Measurements from ENCODE around the gene KRT7. TPM values are rescaled to one million over a fixed set of nuclear protein-coding genes. Genes with fewer than 3 reads are reported as not detected.

The KRT7 gene
- total and polyA plus RNA-seq, 9 of the 15 experiments (the other 6 are each of a cell fraction or from before 2014, with no cell fraction given): 1.4 TPM; not detected in 8

DNA sequence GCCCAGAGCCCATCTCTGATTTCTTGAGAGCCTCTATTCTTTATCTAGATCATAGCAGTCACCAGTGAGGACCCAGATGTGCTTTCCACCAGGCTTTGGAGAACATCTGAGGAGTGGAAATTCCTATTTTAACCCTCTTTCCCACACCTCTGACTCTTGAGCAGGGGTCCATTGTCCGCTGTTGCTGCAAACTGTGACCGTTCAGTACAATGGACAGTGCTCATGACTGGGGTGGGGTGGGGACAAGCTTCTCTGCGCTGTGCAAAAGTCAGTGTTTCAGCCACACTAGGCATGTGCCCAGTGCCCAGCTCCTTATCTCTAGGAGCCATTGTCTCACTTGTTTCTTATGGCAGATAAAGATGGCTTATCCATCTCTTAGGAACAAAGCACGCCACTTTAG is 16.9 kb upstream of the KRT7 start (continued):
- peak; percentile 59; the same call in 1 of the 2 replicates for TF ChIP-seq EHMT2 (IDR thresholded peaks at IDR 0.05)
- no peak for TF ChIP-seq ELF4 (CRISPR knock-in tag; IDR thresholded peaks at IDR 0.05)

DNA sequence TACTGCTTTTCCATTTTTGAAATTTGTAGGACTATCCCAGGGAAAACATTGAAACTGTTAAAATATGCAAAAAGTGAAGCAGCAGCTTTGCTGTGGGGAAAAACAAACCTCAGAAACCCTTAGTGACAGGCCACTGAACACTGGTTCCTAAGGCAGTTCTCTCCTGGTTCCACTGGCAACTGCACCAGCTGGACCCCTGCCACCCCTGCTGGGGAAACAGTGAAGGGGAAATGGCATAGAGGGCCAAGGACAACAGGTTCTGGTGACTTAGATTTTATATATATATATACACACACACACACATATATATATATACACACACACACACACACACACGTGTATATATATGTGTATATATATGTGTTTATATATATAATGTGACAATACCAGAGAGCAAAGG is 16.2 kb upstream of the KRT7 start:
- no peaks in the 10 kb centered on the region for H3K79me2 ChIP-seq (ENCODE audit: control insufficient read depth, insufficient read depth, low read length)
- no peaks in the 10 kb centered on the region for H3K9me3 ChIP-seq (replicated peaks; ENCODE audit: control insufficient read depth, insufficient read depth, low read depth, low read length)
- H3K27me3 ChIP-seq (ENCODE audit: control insufficient read depth in 2 of 2, insufficient read depth in 2 of 2, low read length in 2 of 2): peaks cover 3 to 19% of the 10 kb centered on the region in 2 experiments; a peak in 3 of 5 replicates
- no peak overlapping the region for H3K4me2 ChIP-seq (ENCODE audit: insufficient read depth, low read length)
- H3K27ac ChIP-seq (ENCODE audit: extremely low read depth, low read depth, low read length): no peak overlapping the region
- ChIA-PET CTCF (ENCODE audit: low intra/inter-chr PET ratio) (no interaction called here), POLR2A (interaction anchor here (0.8 kb wide), 1 partner anchor 8 kb away, joined by 3 read pairs; no protein-coding TSS in a partner anchor)
- no peak for FAIRE-seq
- no peaks in the 10 kb centered on the region for H3K36me3 ChIP-seq (ENCODE audit: control insufficient read depth, insufficient read depth, low read length)
- no peak for TF ChIP-seq NFRKB (IDR thresholded peaks at IDR 0.05; ENCODE audit: low read depth)
- no peak for TF ChIP-seq EP300 (IDR thresholded peaks at IDR 0.05; ENCODE audit: low read length)
- no peak for TF ChIP-seq SMARCB1 (IDR thresholded peaks at IDR 0.05; ENCODE audit: insufficient read length, low read depth)
- no peak for TF ChIP-seq RHOXF2B (CRISPR knock-in tag; conservative IDR thresholded peaks at IDR 0.05)
- no peak for TF ChIP-seq PTRF (tag; IDR thresholded peaks at IDR 0.05)
- no peak for TF ChIP-seq MECOM (CRISPR knock-in tag; IDR thresholded peaks at IDR 0.05)
- TF ChIP-seq, protein P1, sequence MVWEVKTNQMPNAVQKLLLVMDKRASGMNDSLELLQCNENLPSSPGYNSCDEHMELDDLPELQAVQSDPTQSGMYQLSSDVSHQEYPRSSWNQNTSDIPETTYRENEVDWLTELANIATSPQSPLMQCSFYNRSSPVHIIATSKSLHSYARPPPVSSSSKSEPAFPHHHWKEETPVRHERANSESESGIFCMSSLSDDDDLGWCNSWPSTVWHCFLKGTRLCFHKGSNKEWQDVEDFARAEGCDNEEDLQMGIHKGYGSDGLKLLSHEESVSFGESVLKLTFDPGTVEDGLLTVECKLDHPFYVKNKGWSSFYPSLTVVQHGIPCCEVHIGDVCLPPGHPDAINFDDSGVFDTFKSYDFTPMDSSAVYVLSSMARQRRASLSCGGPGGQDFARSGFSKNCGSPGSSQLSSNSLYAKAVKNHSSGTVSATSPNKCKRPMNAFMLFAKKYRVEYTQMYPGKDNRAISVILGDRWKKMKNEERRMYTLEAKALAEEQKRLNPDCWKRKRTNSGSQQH (CRISPR knock-in tag; IDR thresholded peaks at IDR 0.05): no peak
- TF ChIP-seq CTBP1 (IDR thresholded peaks at IDR 0.05; ENCODE audit: borderline replicate concordance): no peak
- no peak for TF ChIP-seq ZNF707 (CRISPR knock-in tag; conservative IDR thresholded peaks at IDR 0.05)
- TF ChIP-seq NR1H2 (CRISPR knock-in tag; IDR thresholded peaks at IDR 0.05): no peak
- TF ChIP-seq RUNX1 (IDR thresholded peaks at IDR 0.05; ENCODE audit: low read depth): no peak
- no peak for TF ChIP-seq PCBP2 (IDR thresholded peaks at IDR 0.05; ENCODE audit: low read depth, low read length, poor library complexity, severe bottlenecking)
- no peak for TF ChIP-seq TSC22D4 (tag; IDR thresholded peaks at IDR 0.05)
- no peak for TF ChIP-seq ZNF316 (IDR thresholded peaks at IDR 0.05)
- 0% methylated on average over 1 of the region's 1 CpG for WGBS (ENCODE audit: insufficient coverage, low coverage, missing lambda C conversion rate)
- no peak for ATAC-seq
- H3K9me1 ChIP-seq (ENCODE audit: control insufficient read depth, insufficient read depth, low read length): no peaks in the 10 kb centered on the region
- BruUV-seq (replicated peaks): no TSS peak
- intact Hi-C loops (cut with micrococcal nuclease) (no loop called here), in situ Hi-C loops (cut with MboI) (loop anchor here (5.0 kb wide), 1 partner anchor 100 kb away; no protein-coding TSS in a partner anchor)
- no peak overlapping the region for H3K4me3 ChIP-seq
- no peak for DNase-seq (ENCODE audit: extremely low read depth in 1 of 4, low spot score in 3 of 4)
- H2AFZ ChIP-seq (ENCODE audit: low read depth, low read length): no peak overlapping the region
- no peaks in the 10 kb centered on the region; a peak in 1 of 5 replicates for H3K4me1 ChIP-seq (replicated peaks in 1 of 2; ENCODE audit: control insufficient read depth in 2 of 2, insufficient read depth in 2 of 2, low read length in 2 of 2)
- peaks cover 8% of the 10 kb centered on the region for H4K20me1 ChIP-seq (replicated peaks; ENCODE audit: control insufficient read depth, insufficient read depth, low read length)
- no peak overlapping the region for H3K9ac ChIP-seq (ENCODE audit: insufficient read depth in 1 of 2, low read depth in 2 of 2, low read length in 2 of 2)

Measured in K562 (cell line).